Non-pigmented ciliary epithelial cell (primary cell): Measurements from ENCODE around the gene TRIB2.

ENCODE experiments used
- DNase-seq: peaks from one replicate; pipeline ENCODE4 v3.0.0-alpha.2; 2010; ENCODE audit warnings: low read depth

The TRIB2 gene

GRCh38 chr2:12700989-12701388, 15.7 kb upstream of the TRIB2 start:
- no peak for DNase-seq

GRCh38 chr2:12701786-12702167, 15.0 kb upstream of the TRIB2 start:
- DNase-seq = no peak

- peak; percentile 58 for DNase-seq
These were observed 14.3 kb upstream of the TRIB2 start for GRCh38 chr2:12702168-12703121.

GRCh38 chr2:12704378-12704777, 12.4 kb upstream of the TRIB2 start:
- DNase-seq = no peak

GRCh38 chr2:12705230-12705629, 11.5 kb upstream of the TRIB2 start:
- no peak for DNase-seq

- DNase-seq = no peak
These were observed 11.0 kb upstream of the TRIB2 start for GRCh38 chr2:12705742-12706141.

- no peak for DNase-seq
These were observed 8.1 kb upstream of the TRIB2 start for GRCh38 chr2:12708508-12709206.

GRCh38 chr2:12709207-12709522, 7.6 kb upstream of the TRIB2 start:
- no peak for DNase-seq

- DNase-seq = no peak
These were observed 6.4 kb upstream of the TRIB2 start for GRCh38 chr2:12710301-12710700.

- DNase-seq = no peak
These were observed 5.4 kb upstream of the TRIB2 start for GRCh38 chr2:12711339-12711738.

GRCh38 chr2:12712881-12713280, 3.9 kb upstream of the TRIB2 start:
- peak; percentile 66 for DNase-seq

GRCh38 chr2:12714391-12715221, 2.1 kb upstream of the TRIB2 start:
- no peak for DNase-seq

- DNase-seq = no peak
These were observed 1.3 kb upstream of the TRIB2 start for GRCh38 chr2:12715258-12716031.

GRCh38 chr2:12716032-12716281, 779 bp upstream of the TRIB2 start:
- DNase-seq = no peak

GRCh38 chr2:12717191-12718014, 667 bp downstream of the TRIB2 start:
- DNase-seq = no peak

- DNase-seq = no peak
These were observed 1.4 kb downstream of the TRIB2 start for GRCh38 chr2:12718015-12718671.

GRCh38 chr2:12718711-12719399, 2.1 kb downstream of the TRIB2 start:
- DNase-seq = no peak

- no peak for DNase-seq
These were observed 2.9 kb downstream of the TRIB2 start for GRCh38 chr2:12719400-12720277.

- no peak for DNase-seq
These were observed 3.5 kb downstream of the TRIB2 start for GRCh38 chr2:12720278-12720620.
